HepG2 (cell line): ENCODE measurements around the gene CCDC170. TPM values are rescaled to one million over a fixed set of nuclear protein-coding genes. Genes with fewer than 3 reads are reported as not detected.

Experiments used
- ATAC-seq: fragments of 200-7000 bp; cut with Tn5 transposase; 3 replicates; pipeline ENCODE4 v1.9.1; 2020; ENCODE audit warnings: mild to moderate bottlenecking, moderate library complexity
- BruUV-seq: library from RNA; stranded (reverse); fragments of 400-500 nt; replicated peaks from 2 replicates; lab custom pipeline; 2021; lab: Mats Ljungman, UMichigan
- CTCF ChIA-PET: fragments of 300-600 bp; formaldehyde crosslinking; extraction: SDS; loops from one replicate; lab custom pipeline; 2021; ENCODE audit warnings: low total read pairs, inconsistent platforms, low intra/inter-chr PET ratio; lab: Yijun Ruan, JAX
- POLR2A ChIA-PET: fragments of 350-600 bp; sonication (Branson Sonifier 250); formaldehyde crosslinking; loops from one replicate; lab custom pipeline; 2020; ENCODE audit warnings: antibody characterized with exemption, inconsistent platforms; lab: Yijun Ruan, JAX
- DNase-seq: peaks from one replicate; pipeline ENCODE4 v3.0.0-alpha.2; 2015; ENCODE audit warnings: low spot score
- FAIRE-seq: peaks from 3 replicates; lab custom pipeline; 2011; peaks lifted over from hg19 to GRCh38; lab: Jason Lieb, UNC
- H2AFZ ChIP-seq: one replicate; pipeline ENCODE4 v1.6.1; 2011; ENCODE audit warnings: low read length, inconsistent platforms
- H3K27ac ChIP-seq: fragments of 300-600 bp; 3 replicates; pipeline ENCODE4 v1.8.0; 2011; ENCODE audit warnings: mixed run types, mild to moderate bottlenecking, mixed read lengths, low read length, inconsistent platforms; ENCODE audit not compliant: insufficient read depth; ENCODE audit errors: extremely low read length
- H3K27me3 ChIP-seq, 2 experiments: fragments of 200-600 bp in 1 of 2; 2 replicates in 1 of 2; 3 replicates in 1 of 2; pipeline versions ENCODE4 v1.6.0 to v1.8.0; 2011; ENCODE audit warnings: low read length in 2 of 2, mild to moderate bottlenecking in 2 of 2, moderate library complexity in 2 of 2, inconsistent platforms in 1 of 2; ENCODE audit not compliant: insufficient read depth in 2 of 2, control insufficient read depth in 1 of 2
- H3K36me3 ChIP-seq, 2 experiments: fragments of 200-600 bp in 1 of 2; replicated peaks in 1 of 2; 2 replicates in 1 of 2; 3 replicates in 1 of 2; pipeline versions ENCODE4 v1.5.1 to v1.8.0; 2011; ENCODE audit warnings: low read length in 2 of 2, inconsistent platforms in 1 of 2; ENCODE audit not compliant: insufficient read depth in 2 of 2, control insufficient read depth in 1 of 2
- H3K4me1 ChIP-seq: 2 replicates; pipeline ENCODE4 v1.5.1; 2012; ENCODE audit warnings: low read length, inconsistent platforms; ENCODE audit not compliant: insufficient read depth
- H3K4me2 ChIP-seq: 2 replicates; pipeline ENCODE4 v1.6.0; 2011; ENCODE audit warnings: low read depth, low read length, inconsistent platforms
- H3K4me3 ChIP-seq, 3 experiments: fragments of 200-600 bp in 1 of 3; sonication (generic), shearing (Covaris generic) in 1 of 3; replicated peaks in 1 of 3; 2 replicates each; pipeline ENCODE4 v1.5.1; 2011 to 2016; ENCODE audit warnings: low read length in 3 of 3, inconsistent platforms in 2 of 3, low read depth in 2 of 3, mild to moderate bottlenecking in 2 of 3, control low read depth in 1 of 3, mixed read lengths in 1 of 3; ENCODE audit not compliant: insufficient read depth in 1 of 3
- H3K79me2 ChIP-seq: one replicate; pipeline ENCODE4 v1.6.1; 2011; ENCODE audit warnings: low read length, inconsistent platforms; ENCODE audit not compliant: insufficient read depth
- H3K9ac ChIP-seq: 2 replicates; pipeline ENCODE4 v1.6.0; 2011; ENCODE audit warnings: mild to moderate bottlenecking, low read depth, low read length, inconsistent platforms; ENCODE audit not compliant: insufficient read depth
- H3K9me3 ChIP-seq: 2 replicates; pipeline ENCODE4 v1.5.1; 2012; ENCODE audit warnings: mild to moderate bottlenecking, low read length
- H4K20me1 ChIP-seq: 2 replicates; pipeline ENCODE4 v1.6.0; 2011; ENCODE audit warnings: inconsistent platforms, mild to moderate bottlenecking, low read length, moderate library complexity; ENCODE audit not compliant: insufficient read depth
- HNRNPK ChIP-seq: fragments of 200-400 bp; formaldehyde crosslinking; IDR thresholded peaks from 2 replicates; pipeline ENCODE4 v1.6.1; 2018; ENCODE audit warnings: low read length, low read depth, moderate library complexity, mild to moderate bottlenecking; ENCODE audit not compliant: poor library complexity, severe bottlenecking
- MTF2 ChIP-seq: sonication (generic); formaldehyde crosslinking; IDR thresholded peaks from 2 replicates; pipeline ENCODE4 v1.5.0; 2020; ENCODE audit warnings: missing genetic modification reagents, borderline replicate concordance
- REL ChIP-seq: sonication (generic); formaldehyde crosslinking; conservative IDR thresholded peaks from 2 replicates; pipeline ENCODE4 v1.8.0; 2022; ENCODE audit warnings: mild to moderate bottlenecking, missing genetic modification reagents, moderate library complexity
- SOX6 ChIP-seq, 2 experiments: fragments of 450-650 bp in 1 of 2; sonication (generic) in 1 of 2; formaldehyde crosslinking in 1 of 2; IDR thresholded peaks; 2 replicates each; pipeline versions ENCODE4 v1.4.0 to v1.6.1; 2017 to 2020; ENCODE audit warnings: antibody characterized with exemption in 1 of 2, mild to moderate bottlenecking in 1 of 2, missing genetic modification reagents in 1 of 2
- ZNF20 ChIP-seq: sonication (generic); formaldehyde crosslinking; IDR thresholded peaks from 2 replicates; pipeline ENCODE4 v1.4.0; 2020; ENCODE audit warnings: mild to moderate bottlenecking, moderate library complexity, missing genetic modification reagents
- ZNF44 ChIP-seq: sonication (generic); formaldehyde crosslinking; IDR thresholded peaks from 2 replicates; pipeline ENCODE4 v1.5.1; 2020; ENCODE audit warnings: mild to moderate bottlenecking, missing genetic modification reagents
- ZNF547 ChIP-seq: sonication (generic); formaldehyde crosslinking; IDR thresholded peaks from 2 replicates; pipeline ENCODE4 v1.5.1; 2020; ENCODE audit warnings: mild to moderate bottlenecking, missing genetic modification reagents
- ZNF550 ChIP-seq: sonication (generic); formaldehyde crosslinking; IDR thresholded peaks from 2 replicates; pipeline ENCODE4 v1.4.0; 2020; ENCODE audit warnings: mild to moderate bottlenecking, missing genetic modification reagents, borderline replicate concordance
- ZNF674 ChIP-seq: sonication (generic); formaldehyde crosslinking; IDR thresholded peaks from 2 replicates; pipeline ENCODE4 v1.5.0; 2020; ENCODE audit warnings: low read depth, mild to moderate bottlenecking, missing genetic modification reagents
- WGBS: methylation state at CpG from one replicate; pipeline ENCODE4 v1.1.6; 2017; ENCODE audit warnings: low lambda C conversion rate; 5-methylcytosine and 5-hydroxymethylcytosine counted together
- in situ Hi-C: cut with HindIII; loops from 2 replicates; pipeline ENCODE4 v1.10.0; 2017; ENCODE audit warnings: low pct_unique_long_range_greater_than_20kb; ENCODE audit not compliant: extremely low pct_ligation_motif_present
- intact Hi-C: fragments of 100-400 bp; cut with micrococcal nuclease; formaldehyde crosslinking; loops from one replicate; pipeline ENCODE4 v1.10.0; 2022; ENCODE audit not compliant: unreplicated experiment
- polyA plus RNA-seq, 8 experiments: library from polyadenylated mRNA; depleted of rRNA in 3 of 8; stranded (reverse) in 7 of 8; unstranded in 1 of 8; fragments of >200 nt; fragmentation: Illumina TruSeq in 4 of 8; extraction: Trizol in 4 of 8; gene quantifications; 2 replicates each; pipeline versions ENCODE4 v1.2.1 to v1.2.3, GENCODE V29; 2011 to 2016; ENCODE audit warnings: low read depth in 4 of 8, missing spikeins in 1 of 8, mixed read lengths in 1 of 8; ENCODE audit not compliant: insufficient read depth in 1 of 8
- total RNA-seq, 5 experiments: library from RNA; depleted of rRNA; stranded (reverse); fragments of >200 nt; fragmentation: Illumina TruSeq; extraction: Trizol; gene quantifications; 2 replicates each; pipeline ENCODE4 v1.2.3, GENCODE V29; 2016; ENCODE audit warnings: low read depth in 1 of 5
- TF ChIP-seq, protein P1 (sequence below): sonication (generic); formaldehyde crosslinking; IDR thresholded peaks from 2 replicates; pipeline ENCODE4 v1.8.1; 2023; ENCODE audit warnings: mild to moderate bottlenecking, missing genetic modification reagents
- TF ChIP-seq, protein P2 (sequence below): sonication (generic); formaldehyde crosslinking; conservative IDR thresholded peaks from 2 replicates; pipeline ENCODE4 v1.8.0; 2022; ENCODE audit warnings: low read depth, missing genetic modification reagents
- TF ChIP-seq, protein P3 (sequence below): sonication (generic); formaldehyde crosslinking; IDR thresholded peaks from 2 replicates; pipeline ENCODE4 v1.4.0; 2020; ENCODE audit warnings: missing genetic modification reagents

CCDC170 gene
- total and polyA plus RNA-seq, 2 of the 13 experiments (the other 11 are each of a cell fraction or from before 2014, with no cell fraction given) = 0.90 to 5.1 TPM

DNA sequence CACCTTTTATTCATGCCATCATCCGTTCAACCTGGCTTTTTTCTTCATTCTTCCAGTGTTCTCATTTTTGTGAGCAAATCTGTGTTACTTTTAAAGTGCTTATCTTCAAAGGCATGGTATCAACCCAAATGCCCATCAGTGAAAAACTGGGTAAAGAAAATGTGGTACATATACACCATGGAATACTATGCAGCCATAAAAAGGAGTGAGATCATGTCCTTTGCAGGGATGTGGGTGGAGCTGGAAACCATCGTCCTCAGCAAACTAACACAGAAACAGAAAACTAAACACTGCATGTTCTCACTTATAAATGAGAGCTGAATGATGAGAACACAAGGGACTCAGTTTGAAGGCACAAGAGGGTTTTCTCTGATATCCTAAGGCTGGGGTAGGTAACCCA, 130.3 kb downstream of the CCDC170 start (continued):
- no peak for TF ChIP-seq HNRNPK
- TF ChIP-seq, protein P1, sequence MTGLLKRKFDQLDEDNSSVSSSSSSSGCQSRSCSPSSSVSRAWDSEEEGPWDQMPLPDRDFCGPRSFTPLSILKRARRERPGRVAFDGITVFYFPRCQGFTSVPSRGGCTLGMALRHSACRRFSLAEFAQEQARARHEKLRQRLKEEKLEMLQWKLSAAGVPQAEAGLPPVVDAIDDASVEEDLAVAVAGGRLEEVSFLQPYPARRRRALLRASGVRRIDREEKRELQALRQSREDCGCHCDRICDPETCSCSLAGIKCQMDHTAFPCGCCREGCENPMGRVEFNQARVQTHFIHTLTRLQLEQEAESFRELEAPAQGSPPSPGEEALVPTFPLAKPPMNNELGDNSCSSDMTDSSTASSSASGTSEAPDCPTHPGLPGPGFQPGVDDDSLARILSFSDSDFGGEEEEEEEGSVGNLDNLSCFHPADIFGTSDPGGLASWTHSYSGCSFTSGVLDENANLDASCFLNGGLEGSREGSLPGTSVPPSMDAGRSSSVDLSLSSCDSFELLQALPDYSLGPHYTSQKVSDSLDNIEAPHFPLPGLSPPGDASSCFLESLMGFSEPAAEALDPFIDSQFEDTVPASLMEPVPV = no peak

DNA sequence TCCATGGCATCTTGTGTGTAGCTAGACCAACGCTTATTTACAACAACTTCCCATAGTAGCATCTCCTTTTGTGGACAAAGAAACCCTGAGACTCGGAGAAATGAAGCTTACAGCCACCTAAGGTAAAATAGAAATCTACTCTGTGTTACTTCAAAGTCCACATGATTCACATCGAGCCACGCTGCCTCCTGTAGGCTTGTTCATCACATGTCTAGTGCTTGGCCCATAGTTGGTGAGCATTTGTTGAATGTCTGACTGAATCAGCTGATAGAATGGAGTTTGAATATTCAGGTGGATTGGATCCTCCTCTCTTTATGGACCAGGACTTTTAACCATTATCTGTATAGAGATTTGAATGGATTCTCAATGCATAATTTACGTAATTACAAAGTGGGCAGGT, 130.7 kb downstream of the CCDC170 start:
- no peak overlapping the region for H3K9ac ChIP-seq
- BruUV-seq = no TSS peak
- POLR2A ChIA-PET = interaction anchor here (1.2 kb wide), 1 partner anchor 9 kb away, joined by 3 read pairs; no protein-coding TSS in a partner anchor
- H3K9me3 ChIP-seq = no peaks in the 10 kb centered on the region
- peaks cover 12% of the 10 kb centered on the region for H3K4me1 ChIP-seq
- FAIRE-seq = no peak
- intact Hi-C loops = no loop called here
- CTCF ChIA-PET = no interaction called here
- TF ChIP-seq ZNF44 (CRISPR knock-in tag) (no peak), MTF2 (CRISPR knock-in tag) (no peak), ZNF547 (CRISPR knock-in tag) (no peak), ZNF20 (no peak), SOX6 (IDR thresholded peaks at IDR 0.05) (no peak), SOX6 (CRISPR knock-in tag; IDR thresholded peaks at IDR 0.05) (no peak), REL (no peak), ZNF674 (no peak), ZNF550 (CRISPR knock-in tag) (no peak)
- TF ChIP-seq, protein P2, sequence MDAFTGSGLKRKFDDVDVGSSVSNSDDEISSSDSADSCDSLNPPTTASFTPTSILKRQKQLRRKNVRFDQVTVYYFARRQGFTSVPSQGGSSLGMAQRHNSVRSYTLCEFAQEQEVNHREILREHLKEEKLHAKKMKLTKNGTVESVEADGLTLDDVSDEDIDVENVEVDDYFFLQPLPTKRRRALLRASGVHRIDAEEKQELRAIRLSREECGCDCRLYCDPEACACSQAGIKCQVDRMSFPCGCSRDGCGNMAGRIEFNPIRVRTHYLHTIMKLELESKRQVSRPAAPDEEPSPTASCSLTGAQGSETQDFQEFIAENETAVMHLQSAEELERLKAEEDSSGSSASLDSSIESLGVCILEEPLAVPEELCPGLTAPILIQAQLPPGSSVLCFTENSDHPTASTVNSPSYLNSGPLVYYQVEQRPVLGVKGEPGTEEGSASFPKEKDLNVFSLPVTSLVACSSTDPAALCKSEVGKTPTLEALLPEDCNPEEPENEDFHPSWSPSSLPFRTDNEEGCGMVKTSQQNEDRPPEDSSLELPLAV (CRISPR knock-in tag) = no peak
- TF ChIP-seq, protein P3, sequence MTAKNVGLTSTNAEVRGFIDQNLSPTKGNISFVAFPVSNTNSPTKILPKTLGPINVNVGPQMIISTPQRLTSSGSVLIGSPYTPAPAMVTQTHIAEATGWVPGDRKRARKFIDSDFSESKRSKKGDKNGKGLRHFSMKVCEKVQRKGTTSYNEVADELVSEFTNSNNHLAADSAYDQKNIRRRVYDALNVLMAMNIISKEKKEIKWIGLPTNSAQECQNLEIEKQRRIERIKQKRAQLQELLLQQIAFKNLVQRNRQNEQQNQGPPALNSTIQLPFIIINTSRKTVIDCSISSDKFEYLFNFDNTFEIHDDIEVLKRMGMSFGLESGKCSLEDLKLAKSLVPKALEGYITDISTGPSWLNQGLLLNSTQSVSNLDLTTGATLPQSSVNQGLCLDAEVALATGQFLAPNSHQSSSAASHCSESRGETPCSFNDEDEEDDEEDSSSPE = no peak
- TF ChIP-seq, all 625 proteins: peak for 0
- Histone ChIP-seq H2AFZ (no peak overlapping the region), H3K79me2 (no peaks in the 10 kb centered on the region), H3K4me3 (no peak overlapping the region), H3K36me3 (no peaks in the 10 kb centered on the region), H3K4me2 (no peak overlapping the region), H4K20me1 (no peaks in the 10 kb centered on the region), H3K27me3 (no peaks in the 10 kb centered on the region), H3K27ac (no peak overlapping the region)
- DNase-seq (no peak), ATAC-seq (peak; percentile 54; the same call in 2 of the 3 replicates)
- WGBS = 66% methylated on average over 5 of the region's 5 CpGs
- in situ Hi-C loops = no loop called here
